Astrocyte of the spinal cord (primary cell): ENCODE data around the gene B4GALNT1.

Experiments
- DNase-seq: peaks from one replicate; pipeline ENCODE4 v3.0.0; 2011; ENCODE audit warnings: low read depth, low spot score
- H3K4me3 ChIP-seq: 2 replicates; pipeline ENCODE4 v1.5.1; 2011; ENCODE audit warnings: low read depth, mild to moderate bottlenecking, low read length, moderate library complexity
- in situ Hi-C: cut with HindIII; loops from 2 replicates; pipeline ENCODE4 v1.10.0; 2017; ENCODE audit warnings: low sequenced_read_pairs
- TF ChIP-seq, protein P1 (sequence below): IDR thresholded peaks from 2 replicates; pipeline ENCODE4 v1.5.1; 2012; ENCODE audit warnings: low read depth, mild to moderate bottlenecking, low read length, inconsistent platforms

Gene B4GALNT1

DNA sequence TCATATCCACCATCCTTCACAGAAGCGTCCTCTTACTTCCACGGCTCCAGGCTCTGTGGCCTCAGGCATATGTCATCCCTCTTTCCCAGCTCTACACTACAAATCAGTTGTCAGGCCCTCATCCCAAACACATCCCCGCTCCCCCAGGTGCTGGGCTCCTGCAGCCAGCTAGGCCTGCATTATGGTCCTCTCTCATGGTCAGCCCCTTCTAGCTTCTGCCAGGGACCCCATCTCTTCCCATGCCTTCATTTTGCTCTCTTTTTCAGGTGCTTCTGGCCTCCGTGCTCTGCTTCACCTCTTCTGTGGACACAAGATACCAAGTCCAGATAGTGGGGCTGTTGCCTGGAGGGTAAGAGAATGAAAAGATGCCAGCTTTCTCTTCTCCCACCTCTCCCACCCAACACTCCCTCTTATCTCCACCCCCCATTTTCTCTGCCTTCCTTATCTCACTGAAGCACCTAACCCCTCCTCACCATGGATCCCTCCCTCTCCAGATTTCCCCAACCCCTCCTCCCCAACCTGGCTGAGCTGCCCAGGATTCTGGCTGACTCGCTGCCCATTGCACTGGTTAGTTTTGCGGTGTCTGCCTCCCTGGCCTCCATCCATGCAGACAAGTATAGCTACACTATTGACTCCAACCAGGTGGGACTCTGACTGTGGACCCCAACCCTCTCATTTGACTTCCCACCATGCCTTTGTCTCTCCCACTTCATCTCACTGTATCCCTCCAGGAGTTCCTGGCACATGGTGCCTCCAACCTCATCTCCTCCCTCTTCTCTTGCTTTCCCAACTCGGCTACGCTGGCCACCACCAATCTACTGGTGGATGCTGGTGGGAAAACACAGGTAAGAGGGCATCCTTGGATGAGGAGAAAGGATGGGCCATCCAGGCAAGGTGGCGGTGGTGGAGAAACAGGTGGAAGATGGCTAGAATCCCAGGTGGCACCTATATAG, 10.4 kb downstream of the B4GALNT1 start:
- in situ Hi-C loops = no loop called here
- TF ChIP-seq, protein P1, sequence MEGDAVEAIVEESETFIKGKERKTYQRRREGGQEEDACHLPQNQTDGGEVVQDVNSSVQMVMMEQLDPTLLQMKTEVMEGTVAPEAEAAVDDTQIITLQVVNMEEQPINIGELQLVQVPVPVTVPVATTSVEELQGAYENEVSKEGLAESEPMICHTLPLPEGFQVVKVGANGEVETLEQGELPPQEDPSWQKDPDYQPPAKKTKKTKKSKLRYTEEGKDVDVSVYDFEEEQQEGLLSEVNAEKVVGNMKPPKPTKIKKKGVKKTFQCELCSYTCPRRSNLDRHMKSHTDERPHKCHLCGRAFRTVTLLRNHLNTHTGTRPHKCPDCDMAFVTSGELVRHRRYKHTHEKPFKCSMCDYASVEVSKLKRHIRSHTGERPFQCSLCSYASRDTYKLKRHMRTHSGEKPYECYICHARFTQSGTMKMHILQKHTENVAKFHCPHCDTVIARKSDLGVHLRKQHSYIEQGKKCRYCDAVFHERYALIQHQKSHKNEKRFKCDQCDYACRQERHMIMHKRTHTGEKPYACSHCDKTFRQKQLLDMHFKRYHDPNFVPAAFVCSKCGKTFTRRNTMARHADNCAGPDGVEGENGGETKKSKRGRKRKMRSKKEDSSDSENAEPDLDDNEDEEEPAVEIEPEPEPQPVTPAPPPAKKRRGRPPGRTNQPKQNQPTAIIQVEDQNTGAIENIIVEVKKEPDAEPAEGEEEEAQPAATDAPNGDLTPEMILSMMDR = no peak
- DNase-seq = no peak
- H3K4me3 ChIP-seq = no peak overlapping the region

DNA sequence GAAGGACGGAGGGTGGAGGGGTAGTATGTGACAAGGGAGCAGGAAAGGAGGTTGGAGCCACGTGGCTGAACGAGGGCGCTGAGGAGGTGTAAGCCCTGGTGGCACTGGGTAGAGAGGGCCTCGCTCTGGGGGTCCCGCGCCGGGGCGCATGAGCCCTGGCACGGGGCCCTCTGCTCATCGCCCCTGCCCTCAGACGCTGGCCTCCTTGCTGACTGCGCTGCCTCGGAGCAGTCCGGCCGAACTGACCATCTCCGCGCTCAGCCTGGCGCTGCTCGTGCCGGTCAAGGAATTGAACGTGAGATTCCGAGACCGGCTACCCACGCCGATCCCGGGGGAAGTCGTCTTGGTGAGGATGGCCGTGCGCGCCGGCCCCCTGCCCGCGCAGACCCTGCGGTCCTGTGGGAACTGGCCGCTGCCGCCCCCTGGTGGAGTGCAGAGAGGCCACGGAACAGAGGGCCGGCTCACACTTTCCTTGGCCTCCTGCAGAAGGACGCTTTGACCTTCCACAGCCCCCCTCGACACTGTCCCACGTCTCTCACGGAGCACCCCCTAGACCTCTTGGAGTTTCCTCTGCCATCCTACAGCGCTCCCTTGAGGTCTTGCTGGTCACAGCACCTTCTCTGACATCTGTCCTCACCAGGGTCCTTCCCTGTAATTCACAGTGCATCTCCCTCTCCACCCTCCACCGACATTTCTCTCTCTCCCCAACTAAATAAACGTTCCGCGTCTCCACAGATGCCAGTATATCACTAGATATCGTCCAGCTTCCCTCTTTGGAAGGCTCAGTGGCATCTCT, 11.3 kb downstream of the B4GALNT1 start:
- H3K4me3 ChIP-seq = peak overlapping the region; percentile 24
- in situ Hi-C loops = no loop called here
- TF ChIP-seq, protein P1 = peak; percentile 87
- no peak for DNase-seq

DNA sequence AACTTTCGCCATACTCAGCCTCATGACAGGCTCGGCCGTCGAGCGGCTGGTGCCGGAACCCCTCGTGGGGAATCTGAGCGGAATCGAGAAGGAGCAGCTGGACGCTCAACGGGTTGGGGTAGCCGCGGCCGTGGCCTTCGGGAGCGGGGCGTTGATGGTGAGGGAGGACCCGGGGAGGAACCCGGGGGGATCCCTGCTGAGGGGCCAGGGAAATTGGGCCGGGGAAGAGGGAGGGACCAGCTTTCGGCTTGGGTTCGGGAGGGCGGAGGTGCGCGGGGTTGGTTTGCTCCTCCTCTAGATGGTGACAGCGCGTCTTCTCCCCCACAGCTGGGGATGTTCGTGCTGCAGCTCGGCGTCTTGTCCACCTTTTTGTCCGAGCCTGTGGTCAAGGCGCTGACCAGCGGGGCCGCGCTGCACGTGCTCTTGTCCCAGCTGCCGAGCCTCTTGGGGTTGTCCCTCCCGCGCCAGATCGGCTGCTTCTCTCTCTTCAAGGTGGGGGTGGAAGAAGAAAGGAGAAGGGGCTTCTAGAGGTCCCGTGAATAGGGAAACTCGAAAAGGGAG, 12.0 kb downstream of the B4GALNT1 start:
- in situ Hi-C loops = no loop called here
- DNase-seq = no peak
- TF ChIP-seq, protein P1 = no peak
- no peak overlapping the region for H3K4me3 ChIP-seq

DNA sequence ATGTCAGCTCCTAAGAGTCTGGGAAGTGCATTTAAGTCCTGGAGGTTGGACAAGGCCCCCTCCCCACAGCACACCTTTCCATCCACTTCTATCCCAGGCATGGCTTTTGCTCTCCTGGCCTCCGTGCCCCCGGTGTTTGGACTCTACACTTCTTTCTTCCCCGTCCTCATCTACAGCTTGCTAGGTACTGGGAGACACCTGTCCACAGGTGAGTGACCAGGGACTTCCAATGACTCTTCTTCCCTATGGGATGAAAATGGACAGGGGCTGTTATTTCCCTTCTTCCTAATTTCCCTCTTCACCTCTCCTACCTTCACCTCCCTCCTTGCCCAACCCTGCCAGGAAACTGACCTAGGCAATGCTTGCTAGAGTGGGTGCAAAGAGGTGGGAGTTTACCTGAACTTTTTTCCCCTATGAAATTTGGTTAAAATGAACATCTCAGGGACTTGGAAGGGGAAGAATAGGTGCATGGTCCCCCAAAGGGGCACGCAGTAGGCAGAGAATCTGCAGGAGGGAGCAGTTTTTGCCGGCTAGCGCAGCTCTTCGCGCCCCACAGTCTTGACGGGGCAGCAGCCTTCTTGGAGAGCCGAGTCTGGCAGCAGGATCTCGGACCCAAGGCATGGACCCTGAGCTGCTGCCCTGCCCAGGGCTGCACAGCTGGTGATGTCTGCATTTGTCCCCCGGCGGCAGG, 12.6 kb downstream of the B4GALNT1 start:
- in situ Hi-C loops = no loop called here
- TF ChIP-seq, protein P1 = no peak
- no peak overlapping the region for H3K4me3 ChIP-seq
- DNase-seq = no peak

DNA sequence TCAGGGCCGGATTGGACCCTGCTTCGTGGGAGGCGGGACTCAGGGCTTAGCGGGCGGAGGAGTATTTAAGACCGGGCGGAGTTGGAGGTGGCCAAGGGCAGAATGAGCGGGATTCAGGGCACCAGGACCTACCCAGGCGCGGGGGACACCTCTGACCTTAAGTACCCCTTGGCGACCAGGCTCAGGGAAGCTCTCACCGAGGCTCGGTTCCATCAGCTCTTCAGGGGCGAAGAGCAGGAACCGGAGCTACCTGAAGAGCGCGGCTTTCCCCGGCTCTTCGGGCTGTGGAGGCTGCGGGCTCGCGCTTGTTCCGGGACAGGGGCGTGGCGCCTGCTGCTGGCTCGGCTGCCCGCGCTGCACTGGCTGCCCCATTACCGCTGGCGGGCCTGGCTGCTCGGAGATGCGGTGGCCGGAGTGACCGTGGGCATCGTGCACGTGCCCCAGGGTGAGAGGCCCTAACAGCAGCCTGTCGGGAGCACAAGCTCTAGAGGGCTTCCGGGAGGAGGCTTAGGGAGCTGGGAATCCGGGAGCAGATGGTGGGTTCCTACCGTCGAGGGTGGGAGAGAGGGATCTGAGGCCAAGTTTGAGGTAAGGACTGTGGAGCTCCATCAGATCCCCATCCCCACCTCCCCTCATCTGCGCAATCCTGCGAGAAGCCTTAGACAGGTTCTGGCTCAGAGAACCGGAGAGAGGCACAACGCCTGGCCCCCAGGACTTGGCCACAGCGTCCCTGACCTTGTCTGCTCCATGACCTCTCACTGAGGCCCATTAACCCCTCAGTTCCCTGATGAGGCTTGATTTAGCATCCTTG, 13.4 kb downstream of the B4GALNT1 start:
- TF ChIP-seq, protein P1 = no peak
- no peak overlapping the region for H3K4me3 ChIP-seq
- DNase-seq = no peak
- in situ Hi-C loops = no loop called here
